DOHH2 (cell line): ENCODE results near the gene GAB2.

ENCODE experiments used
- EZH2phosphoT487 ChIP-seq: fragments of 200-600 bp; sonication (generic); IDR thresholded peaks from 2 replicates; pipeline ENCODE4 v1.6.1; 2017; ENCODE audit warnings: borderline replicate concordance, mild to moderate bottlenecking, antibody characterized with exemption, low read length, moderate library complexity, mixed read lengths
- TF ChIP-seq, protein P1 (sequence below): fragments of 200-600 bp; sonication (generic); IDR thresholded peaks from one replicate; pipeline ENCODE4 v1.5.1; 2014; ENCODE audit warnings: antibody characterized with exemption, mild to moderate bottlenecking, low read depth, low read length; ENCODE audit not compliant: poor library complexity, severe bottlenecking

GRCh38 chr11:78179459-78180071, 238.1 kb downstream of the GAB2 start:
- TF ChIP-seq, protein P1, sequence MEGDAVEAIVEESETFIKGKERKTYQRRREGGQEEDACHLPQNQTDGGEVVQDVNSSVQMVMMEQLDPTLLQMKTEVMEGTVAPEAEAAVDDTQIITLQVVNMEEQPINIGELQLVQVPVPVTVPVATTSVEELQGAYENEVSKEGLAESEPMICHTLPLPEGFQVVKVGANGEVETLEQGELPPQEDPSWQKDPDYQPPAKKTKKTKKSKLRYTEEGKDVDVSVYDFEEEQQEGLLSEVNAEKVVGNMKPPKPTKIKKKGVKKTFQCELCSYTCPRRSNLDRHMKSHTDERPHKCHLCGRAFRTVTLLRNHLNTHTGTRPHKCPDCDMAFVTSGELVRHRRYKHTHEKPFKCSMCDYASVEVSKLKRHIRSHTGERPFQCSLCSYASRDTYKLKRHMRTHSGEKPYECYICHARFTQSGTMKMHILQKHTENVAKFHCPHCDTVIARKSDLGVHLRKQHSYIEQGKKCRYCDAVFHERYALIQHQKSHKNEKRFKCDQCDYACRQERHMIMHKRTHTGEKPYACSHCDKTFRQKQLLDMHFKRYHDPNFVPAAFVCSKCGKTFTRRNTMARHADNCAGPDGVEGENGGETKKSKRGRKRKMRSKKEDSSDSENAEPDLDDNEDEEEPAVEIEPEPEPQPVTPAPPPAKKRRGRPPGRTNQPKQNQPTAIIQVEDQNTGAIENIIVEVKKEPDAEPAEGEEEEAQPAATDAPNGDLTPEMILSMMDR: no peak
- TF ChIP-seq EZH2phosphoT487: no peak
